ENCODE measurements around the gene NCKAP5.

GRCh38 chr2:133477616-133477990 is 90.7 kb downstream of the NCKAP5 start:
- TF ChIP-seq CTCF (IDR thresholded peaks at IDR 0.05) (no peak), EZH2 (IDR thresholded peaks at IDR 0.05; ENCODE audit: borderline replicate concordance, insufficient read depth, low read depth, low read length, poor library complexity, severe bottlenecking) (no peak)
